ENCODE results near the gene UHRF1.
"Not testable (repeated sequence)": the region's sequence is repeated elsewhere in the genome, so short reads cannot be mapped to it uniquely, and the experiment has no call there.

UHRF1 gene

GRCh38 chr19:4909156-4909896 is at the start of gene UHRF1:
Gene UHRF1, plus strand, starts transcription at chr19:4909501. Its CDS starts 1,385 bp downstream, at chr19:4910886.
- peak in 2 of 3 experiments; percentile 63 to 87 for DNase-seq (ENCODE audit: low read depth in 3 of 3)

- DNase-seq (ENCODE audit: low read depth in 3 of 3), result no peak
Measured at GRCh38 chr19:4859697-4860096, 49.6 kb upstream of the UHRF1 start.

GRCh38 chr19:4861147-4861546 is 48.2 kb upstream of the UHRF1 start:
- DNase-seq (ENCODE audit: low read depth in 3 of 3), result no peak

GRCh38 chr19:4866595-4867424 is 42.5 kb upstream of the UHRF1 start:
- DNase-seq (ENCODE audit: low read depth in 3 of 3), result peak in 1 of 3 experiments; percentile 42

- peak; percentile 86 to 95 (median 88) for DNase-seq (ENCODE audit: low read depth in 3 of 3)
Measured at GRCh38 chr19:4867534-4868285, 41.6 kb upstream of the UHRF1 start, which contains the start of gene PLIN3. Gene PLIN3, minus strand, starts transcription at chr19:4867667. Its CDS starts 6,273 bp downstream, at chr19:4861394.

- DNase-seq (ENCODE audit: low read depth in 3 of 3), result no peak
Measured at GRCh38 chr19:4868286-4868834, 40.9 kb upstream of the UHRF1 start.

GRCh38 chr19:4870025-4870700 is 39.1 kb upstream of the UHRF1 start:
- peak in 1 of 3 experiments; percentile 18 for DNase-seq (ENCODE audit: low read depth in 3 of 3)

GRCh38 chr19:4871711-4872110 is 37.6 kb upstream of the UHRF1 start:
- no peak for DNase-seq (ENCODE audit: low read depth in 3 of 3)

- no peak for DNase-seq (ENCODE audit: low read depth in 3 of 3)
Measured at GRCh38 chr19:4873930-4874329, 35.4 kb upstream of the UHRF1 start.

GRCh38 chr19:4877753-4878490 is 31.4 kb upstream of the UHRF1 start:
- DNase-seq (ENCODE audit: low read depth in 3 of 3), result no peak

- DNase-seq (ENCODE audit: low read depth in 3 of 3), result no peak
Measured at GRCh38 chr19:4878491-4878968, 30.8 kb upstream of the UHRF1 start.

- DNase-seq (ENCODE audit: low read depth in 3 of 3), result no peak
Measured at GRCh38 chr19:4879041-4879440, 30.3 kb upstream of the UHRF1 start.

GRCh38 chr19:4882874-4883273 is 26.4 kb upstream of the UHRF1 start:
- not testable (repeated sequence) for DNase-seq (ENCODE audit: low read depth in 3 of 3)

- DNase-seq (ENCODE audit: low read depth in 3 of 3), result not testable (repeated sequence)
Measured at GRCh38 chr19:4884993-4885392, 24.3 kb upstream of the UHRF1 start.

- not testable (repeated sequence) for DNase-seq (ENCODE audit: low read depth in 3 of 3)
Measured at GRCh38 chr19:4887803-4888202, 21.5 kb upstream of the UHRF1 start.

- no peak for DNase-seq (ENCODE audit: low read depth in 3 of 3)
Measured at GRCh38 chr19:4889034-4889815, 20.1 kb upstream of the UHRF1 start.

- DNase-seq (ENCODE audit: low read depth in 3 of 3), result no peak
Measured at GRCh38 chr19:4891066-4891465, 18.2 kb upstream of the UHRF1 start.

GRCh38 chr19:4892962-4893361 is 16.3 kb upstream of the UHRF1 start:
- DNase-seq (ENCODE audit: low read depth in 3 of 3), result not testable (repeated sequence)

GRCh38 chr19:4896372-4896771 is 12.9 kb upstream of the UHRF1 start:
- DNase-seq (ENCODE audit: low read depth in 3 of 3), result no peak
